Loucy (cell line): ENCODE measurements around the gene GAS7.
"Not testable (repeated sequence)": the region's sequence is repeated elsewhere in the genome, so short reads cannot be mapped to it uniquely, and the experiment has no call there.

Source experiments
- H2AFZ ChIP-seq: fragments of 200-600 bp; sonication (generic); 2 replicates; pipeline ENCODE4 v1.6.0; 2016; ENCODE audit warnings: antibody characterized with exemption, mild to moderate bottlenecking, low read length, moderate library complexity
- H3F3A ChIP-seq: fragments of 200-600 bp; 2 replicates; pipeline ENCODE4 v1.6.0; 2016; ENCODE audit warnings: antibody characterized with exemption, low read depth, mild to moderate bottlenecking
- H3K27me3 ChIP-seq: fragments of 200-600 bp; sonication (generic); 2 replicates; pipeline ENCODE4 v1.6.1; 2014; ENCODE audit warnings: low read length, mild to moderate bottlenecking; ENCODE audit not compliant: insufficient read depth, poor library complexity, severe bottlenecking
- H3K36me3 ChIP-seq: fragments of 200-600 bp; sonication (generic); 2 replicates; pipeline ENCODE4 v1.6.1; 2016; ENCODE audit warnings: low read length; ENCODE audit not compliant: insufficient read depth
- H3K4me1 ChIP-seq: fragments of 200-600 bp; sonication (generic); 2 replicates; pipeline ENCODE4 v1.5.1; 2014; ENCODE audit warnings: low read length, mild to moderate bottlenecking; ENCODE audit not compliant: insufficient read depth, poor library complexity, severe bottlenecking
- H3K4me2 ChIP-seq: fragments of 200-600 bp; sonication (generic); 2 replicates; pipeline ENCODE4 v1.6.0; 2014; ENCODE audit warnings: antibody characterized with exemption, low read length, low read depth, mild to moderate bottlenecking; ENCODE audit not compliant: poor library complexity, severe bottlenecking
- H3K4me3 ChIP-seq: fragments of 200-600 bp; sonication (generic); 2 replicates; pipeline ENCODE4 v1.5.1; 2014; ENCODE audit warnings: low read length, mild to moderate bottlenecking, mixed read lengths; ENCODE audit not compliant: poor library complexity, severe bottlenecking
- H3K79me2 ChIP-seq: fragments of 200-600 bp; sonication (generic); 2 replicates; pipeline ENCODE4 v1.6.1; 2014; ENCODE audit warnings: low read length; ENCODE audit not compliant: insufficient read depth
- H3K9ac ChIP-seq: fragments of 200-600 bp; sonication (generic); 2 replicates; pipeline ENCODE4 v1.6.0; 2014; ENCODE audit warnings: mild to moderate bottlenecking, low read depth, low read length, moderate library complexity; ENCODE audit not compliant: poor library complexity, severe bottlenecking
- H3K9me2 ChIP-seq: fragments of 200-600 bp; sonication (generic); replicated peaks from 2 replicates; pipeline ENCODE4 v1.6.1; 2016; ENCODE audit warnings: low read depth, low read length, mixed read lengths
- H3K9me3 ChIP-seq: fragments of 200-600 bp; sonication (generic); 2 replicates; pipeline ENCODE4 v1.6.1; 2014; ENCODE audit warnings: mild to moderate bottlenecking, antibody characterized with exemption, low read length, low read depth; ENCODE audit not compliant: insufficient read depth
- H4K20me1 ChIP-seq: fragments of 200-600 bp; sonication (generic); 2 replicates; pipeline ENCODE4 v1.6.0; 2014; ENCODE audit warnings: antibody characterized with exemption, low read length, mild to moderate bottlenecking; ENCODE audit not compliant: insufficient read depth, poor library complexity, severe bottlenecking
- EZH2phosphoT487 ChIP-seq: fragments of 200-600 bp; IDR thresholded peaks from 2 replicates; pipeline ENCODE4 v1.6.1; 2018; ENCODE audit warnings: antibody characterized with exemption, mild to moderate bottlenecking, moderate library complexity, borderline replicate concordance
- TF ChIP-seq, protein P1 (sequence below): fragments of 200-600 bp; sonication (generic); conservative IDR thresholded peaks from 2 replicates; pipeline ENCODE4 v1.5.1; 2014; ENCODE audit warnings: mild to moderate bottlenecking, antibody characterized with exemption, low read length

Gene GAS7

DNA sequence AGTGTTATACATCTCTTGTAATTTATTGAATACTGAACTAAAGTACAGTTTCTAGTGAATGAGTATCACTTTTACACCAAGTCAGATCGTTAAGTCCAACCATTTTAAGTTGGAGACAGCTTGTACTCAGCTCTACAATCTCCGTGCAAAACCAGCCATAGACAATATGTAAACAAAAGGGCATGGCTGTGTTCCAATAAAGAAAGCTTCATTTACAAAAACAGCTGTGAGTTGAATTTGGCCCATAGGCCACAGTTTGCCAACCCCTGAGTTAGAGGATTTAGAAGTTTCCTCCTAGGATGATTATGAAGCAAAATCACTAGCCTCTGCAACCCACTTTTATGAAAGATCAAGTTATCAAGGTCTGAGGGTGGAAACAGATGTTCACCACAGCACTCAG is 187.7 kb downstream of the GAS7 start:
- Histone ChIP-seq H4K20me1 (no peaks in the 10 kb centered on the region), H3K4me2 (no peak overlapping the region), H3F3A (no peaks in the 10 kb centered on the region), H3K27me3 (no peaks in the 10 kb centered on the region), H3K9me2 (no peaks in the 10 kb centered on the region), H3K4me3 (no peak overlapping the region), H3K79me2 (peaks cover 36% of the 10 kb centered on the region; the same call in 1 of the 2 replicates), H3K9me3 (no peaks in the 10 kb centered on the region), H3K4me1 (peaks cover 17% of the 10 kb centered on the region), H3K9ac (no peak overlapping the region), H3K36me3 (no peaks in the 10 kb centered on the region), H2AFZ (no peak overlapping the region)
- no peak for TF ChIP-seq EZH2phosphoT487
- TF ChIP-seq, protein P1, sequence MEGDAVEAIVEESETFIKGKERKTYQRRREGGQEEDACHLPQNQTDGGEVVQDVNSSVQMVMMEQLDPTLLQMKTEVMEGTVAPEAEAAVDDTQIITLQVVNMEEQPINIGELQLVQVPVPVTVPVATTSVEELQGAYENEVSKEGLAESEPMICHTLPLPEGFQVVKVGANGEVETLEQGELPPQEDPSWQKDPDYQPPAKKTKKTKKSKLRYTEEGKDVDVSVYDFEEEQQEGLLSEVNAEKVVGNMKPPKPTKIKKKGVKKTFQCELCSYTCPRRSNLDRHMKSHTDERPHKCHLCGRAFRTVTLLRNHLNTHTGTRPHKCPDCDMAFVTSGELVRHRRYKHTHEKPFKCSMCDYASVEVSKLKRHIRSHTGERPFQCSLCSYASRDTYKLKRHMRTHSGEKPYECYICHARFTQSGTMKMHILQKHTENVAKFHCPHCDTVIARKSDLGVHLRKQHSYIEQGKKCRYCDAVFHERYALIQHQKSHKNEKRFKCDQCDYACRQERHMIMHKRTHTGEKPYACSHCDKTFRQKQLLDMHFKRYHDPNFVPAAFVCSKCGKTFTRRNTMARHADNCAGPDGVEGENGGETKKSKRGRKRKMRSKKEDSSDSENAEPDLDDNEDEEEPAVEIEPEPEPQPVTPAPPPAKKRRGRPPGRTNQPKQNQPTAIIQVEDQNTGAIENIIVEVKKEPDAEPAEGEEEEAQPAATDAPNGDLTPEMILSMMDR: no peak

GRCh38 chr17:10003705-10004104 is 194.7 kb downstream of the GAS7 start:
- Histone ChIP-seq H3K27me3 (no peaks in the 10 kb centered on the region), H3K4me3 (no peak overlapping the region), H2AFZ (no peak overlapping the region), H3K9me2 (no peaks in the 10 kb centered on the region), H3K4me2 (no peak overlapping the region), H3K4me1 (no peaks in the 10 kb centered on the region), H3K9me3 (no peaks in the 10 kb centered on the region), H3F3A (no peaks in the 10 kb centered on the region), H4K20me1 (no peaks in the 10 kb centered on the region), H3K79me2 (peaks cover 46% of the 10 kb centered on the region), H3K9ac (no peak overlapping the region), H3K36me3 (no peaks in the 10 kb centered on the region)
- TF ChIP-seq EZH2phosphoT487: no peak

GRCh38 chr17:10002567-10003360 is 195.6 kb downstream of the GAS7 start:
- H3K4me1 ChIP-seq, H3K4me2 ChIP-seq, H3F3A ChIP-seq, H3K4me3 ChIP-seq, H4K20me1 ChIP-seq, H3K9me2 ChIP-seq, H3K9ac ChIP-seq, H2AFZ ChIP-seq, H3K27me3 ChIP-seq, H3K36me3 ChIP-seq, H3K9me3 ChIP-seq: not testable (repeated sequence)
- peaks cover 55% of the 10 kb centered on the region for H3K79me2 ChIP-seq

DNA sequence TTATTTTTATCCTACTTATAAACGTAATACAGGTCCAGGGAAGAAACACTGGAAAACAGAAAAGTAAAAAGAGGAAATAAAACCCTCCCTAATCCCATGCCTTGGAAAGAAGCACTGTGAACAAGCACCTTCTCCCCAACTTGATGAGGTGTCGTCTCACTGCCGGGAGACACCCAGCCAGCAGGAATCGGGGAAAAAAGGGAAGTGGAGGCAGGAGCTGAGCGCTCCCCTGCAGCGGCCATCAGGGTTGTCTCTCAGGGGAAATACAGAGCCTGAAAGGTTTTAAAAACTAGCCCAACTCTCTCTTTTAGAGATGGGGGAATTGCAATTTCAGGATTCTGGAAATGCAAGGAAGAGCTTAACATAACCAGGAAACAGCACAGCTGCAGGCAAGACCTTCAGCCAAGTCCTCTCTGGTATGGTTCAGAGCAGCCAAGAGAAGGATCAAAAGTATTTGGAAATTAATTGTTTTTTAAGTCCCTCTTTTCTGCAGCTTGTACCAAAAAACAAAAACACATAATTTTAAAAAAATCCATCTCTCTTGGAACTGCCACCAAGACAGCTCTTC is 197.0 kb downstream of the GAS7 start:
- Histone ChIP-seq H4K20me1 (no peaks in the 10 kb centered on the region), H3K36me3 (no peaks in the 10 kb centered on the region), H3K9ac (no peak overlapping the region), H3K4me2 (no peak overlapping the region), H3K9me2 (no peaks in the 10 kb centered on the region), H3F3A (no peaks in the 10 kb centered on the region), H3K4me3 (no peak overlapping the region), H3K9me3 (no peaks in the 10 kb centered on the region), H3K79me2 (peaks cover 56% of the 10 kb centered on the region), H3K4me1 (no peaks in the 10 kb centered on the region), H3K27me3 (no peaks in the 10 kb centered on the region), H2AFZ (no peak overlapping the region)
- TF ChIP-seq, protein P1: no peak
